ENCODE data around the gene DENND5A. TPM values are rescaled to one million over a fixed set of nuclear protein-coding genes. Genes with fewer than 3 reads are reported as not detected.
"Not testable (repeated sequence)": the region's sequence is repeated elsewhere in the genome, so short reads cannot be mapped to it uniquely, and the experiment has no call there.

DENND5A gene
- total RNA-seq, 2 donors from 2014 or later: 22.1 to 31.3 TPM

GRCh38 chr11:9254416-9254815, 10.7 kb downstream of the DENND5A start:
- TF ChIP-seq POLR2A (IDR thresholded peaks at IDR 0.05): no peak
- Histone ChIP-seq H3K27ac (no peak overlapping the region), H3K9me3 (no peaks in the 10 kb centered on the region), H3K27me3 (no peaks in the 10 kb centered on the region), H3K4me3 (no peak overlapping the region), H3K36me3 (replicated peaks in 1 of 2; ENCODE audit: insufficient read depth in 1 of 2, low read depth in 2 of 2) (no peaks in the 10 kb centered on the region), H3K4me1 (peaks cover 9% of the 10 kb centered on the region)
- no peak for DNase-seq
- WGBS, 2 donors: 85 to 95% methylated on average over 3 of the region's 3 CpGs
- no peak for ATAC-seq
- intact Hi-C loops (cut with DNase I): no loop called here

- no peaks in the 10 kb centered on the region for H3K36me3 ChIP-seq (replicated peaks in 1 of 2; ENCODE audit: insufficient read depth in 1 of 2, low read depth in 2 of 2)
- DNase-seq (no peak), ATAC-seq (no peak)
- peaks cover 9% of the 10 kb centered on the region for H3K4me1 ChIP-seq
- H3K9me3 ChIP-seq: no peaks in the 10 kb centered on the region
- H3K4me3 ChIP-seq: no peak overlapping the region
- intact Hi-C loops (cut with DNase I): no loop called here
- TF ChIP-seq POLR2A (IDR thresholded peaks at IDR 0.05): no peak
- no peak for TF ChIP-seq CTCF (IDR thresholded peaks at IDR 0.05)
- H3K27me3 ChIP-seq: no peaks in the 10 kb centered on the region
- no peak overlapping the region for H3K27ac ChIP-seq
- 65 to 77% methylated on average over 3 of the region's 3 CpGs for WGBS, 2 donors
These were observed 12.1 kb downstream of the DENND5A start for GRCh38 chr11:9253086-9253485.

- H3K4me1 ChIP-seq: peaks cover 9% of the 10 kb centered on the region
- ATAC-seq: no peak
- H3K4me3 ChIP-seq: no peak overlapping the region
- no peaks in the 10 kb centered on the region for H3K27me3 ChIP-seq
- H3K27ac ChIP-seq: no peak overlapping the region
- H3K36me3 ChIP-seq (replicated peaks in 1 of 2; ENCODE audit: insufficient read depth in 1 of 2, low read depth in 2 of 2): no peaks in the 10 kb centered on the region
- no peaks in the 10 kb centered on the region for H3K9me3 ChIP-seq
- TF ChIP-seq CTCF (IDR thresholded peaks at IDR 0.05) (no peak), POLR2A (IDR thresholded peaks at IDR 0.05) (no peak)
- intact Hi-C loops (cut with DNase I): no loop called here
- no peak for DNase-seq
- WGBS, 2 donors: 82 to 83% methylated on average over 3 of the region's 3 CpGs
These were observed 13.8 kb downstream of the DENND5A start for GRCh38 chr11:9251311-9251710.

GRCh38 chr11:9250139-9250582, 15.0 kb downstream of the DENND5A start:
- Histone ChIP-seq H3K9me3 (no peaks in the 10 kb centered on the region), H3K27me3 (no peaks in the 10 kb centered on the region), H3K4me1 (peaks cover 9% of the 10 kb centered on the region), H3K36me3 (replicated peaks in 1 of 2; ENCODE audit: insufficient read depth in 1 of 2, low read depth in 2 of 2) (no peaks in the 10 kb centered on the region), H3K27ac (no peak overlapping the region), H3K4me3 (no peak overlapping the region)
- intact Hi-C loops (cut with DNase I): no loop called here
- no peak for DNase-seq
- 42 to 50% methylated on average over 2 of the region's 2 CpGs for WGBS, 2 donors
- ATAC-seq: no peak
- no peak for TF ChIP-seq POLR2A (IDR thresholded peaks at IDR 0.05)

- Histone ChIP-seq H3K9me3 (no peaks in the 10 kb centered on the region), H3K27me3 (no peaks in the 10 kb centered on the region), H3K27ac (no peak overlapping the region), H3K4me3 (no peak overlapping the region), H3K4me1 (peaks cover 9% of the 10 kb centered on the region), H3K36me3 (replicated peaks in 1 of 2; ENCODE audit: insufficient read depth in 1 of 2, low read depth in 2 of 2) (no peaks in the 10 kb centered on the region)
- no peak for DNase-seq
- WGBS, 2 donors: 88 to 90% methylated on average over 7 of the region's 7 CpGs
- TF ChIP-seq POLR2A (IDR thresholded peaks at IDR 0.05) (no peak), CTCF (IDR thresholded peaks at IDR 0.05) (no peak)
- intact Hi-C loops (cut with DNase I): no loop called here
- no peak for ATAC-seq
These were observed 15.9 kb downstream of the DENND5A start for GRCh38 chr11:9249252-9249651.

- no peak overlapping the region for H3K4me3 ChIP-seq
- no peak for TF ChIP-seq CTCF (IDR thresholded peaks at IDR 0.05)
- no peak for TF ChIP-seq POLR2A (IDR thresholded peaks at IDR 0.05)
- ATAC-seq (no peak), DNase-seq (no peak)
- no peaks in the 10 kb centered on the region for H3K9me3 ChIP-seq
- no peaks in the 10 kb centered on the region for H3K27me3 ChIP-seq
- intact Hi-C loops (cut with DNase I): no loop called here
- no peak overlapping the region for H3K27ac ChIP-seq
- H3K4me1 ChIP-seq: peaks cover 9% of the 10 kb centered on the region
- WGBS, 2 donors: 88 to 92% methylated on average over 3 of the region's 3 CpGs
- no peaks in the 10 kb centered on the region for H3K36me3 ChIP-seq (replicated peaks in 1 of 2; ENCODE audit: insufficient read depth in 1 of 2, low read depth in 2 of 2)
These were observed 17.3 kb downstream of the DENND5A start for GRCh38 chr11:9247863-9248262.

GRCh38 chr11:9236242-9236641, 28.9 kb downstream of the DENND5A start:
- 91 to 97% methylated on average over 10 of the region's 10 CpGs for WGBS, 2 donors
- H3K4me3 ChIP-seq; DNase-seq; H3K27me3 ChIP-seq; ATAC-seq; H3K36me3 ChIP-seq (replicated peaks in 1 of 2; ENCODE audit: insufficient read depth in 1 of 2, low read depth in 2 of 2); H3K4me1 ChIP-seq; intact Hi-C loops (cut with DNase I); H3K27ac ChIP-seq; H3K9me3 ChIP-seq: not testable (repeated sequence)

Data from body of pancreas (tissue), 4 donors.